Measurements from ENCODE around the gene EEF1AKMT3. TPM values are rescaled to one million over a fixed set of nuclear protein-coding genes. Genes with fewer than 3 reads are reported as not detected.

EEF1AKMT3 gene
- total RNA-seq, 1 donor from 2014 or later: 9.8 TPM

GRCh38 chr12:57750561-57751431 is 21.6 kb upstream of the EEF1AKMT3 start:
- DNase-seq (ENCODE audit: low spot score): no peak

GRCh38 chr12:57751432-57751787 is 21.0 kb upstream of the EEF1AKMT3 start:
- DNase-seq (ENCODE audit: low spot score): no peak

GRCh38 chr12:57751788-57752667 is 20.4 kb upstream of the EEF1AKMT3 start, which contains the start of gene CDK4:
Gene CDK4, minus strand, starts transcription at chr12:57752310. Its CDS starts 593 bp downstream, at chr12:57751717.
- peak; percentile 100 for DNase-seq (ENCODE audit: low spot score)

DNA sequence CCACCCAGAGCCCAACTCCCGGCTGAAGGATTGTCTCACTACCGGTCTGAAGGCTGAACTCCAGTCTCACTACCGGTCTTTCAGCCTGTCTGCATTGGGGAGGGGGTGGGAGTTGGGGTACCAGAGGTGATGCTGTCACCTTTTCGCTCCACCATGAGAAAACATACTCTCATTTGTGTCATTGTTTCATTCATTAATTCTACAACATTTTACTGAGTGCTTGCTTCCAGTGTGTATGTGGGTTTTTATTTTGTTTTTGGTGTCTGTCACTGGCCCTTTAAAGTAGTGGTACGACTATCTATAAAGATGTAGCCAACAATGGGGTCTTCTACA is 19.8 kb upstream of the EEF1AKMT3 start:
- DNase-seq (ENCODE audit: low spot score): no peak

- DNase-seq (ENCODE audit: low spot score): no peak
Measured at GRCh38 chr12:57753756-57754337, 18.6 kb upstream of the EEF1AKMT3 start.

DNA sequence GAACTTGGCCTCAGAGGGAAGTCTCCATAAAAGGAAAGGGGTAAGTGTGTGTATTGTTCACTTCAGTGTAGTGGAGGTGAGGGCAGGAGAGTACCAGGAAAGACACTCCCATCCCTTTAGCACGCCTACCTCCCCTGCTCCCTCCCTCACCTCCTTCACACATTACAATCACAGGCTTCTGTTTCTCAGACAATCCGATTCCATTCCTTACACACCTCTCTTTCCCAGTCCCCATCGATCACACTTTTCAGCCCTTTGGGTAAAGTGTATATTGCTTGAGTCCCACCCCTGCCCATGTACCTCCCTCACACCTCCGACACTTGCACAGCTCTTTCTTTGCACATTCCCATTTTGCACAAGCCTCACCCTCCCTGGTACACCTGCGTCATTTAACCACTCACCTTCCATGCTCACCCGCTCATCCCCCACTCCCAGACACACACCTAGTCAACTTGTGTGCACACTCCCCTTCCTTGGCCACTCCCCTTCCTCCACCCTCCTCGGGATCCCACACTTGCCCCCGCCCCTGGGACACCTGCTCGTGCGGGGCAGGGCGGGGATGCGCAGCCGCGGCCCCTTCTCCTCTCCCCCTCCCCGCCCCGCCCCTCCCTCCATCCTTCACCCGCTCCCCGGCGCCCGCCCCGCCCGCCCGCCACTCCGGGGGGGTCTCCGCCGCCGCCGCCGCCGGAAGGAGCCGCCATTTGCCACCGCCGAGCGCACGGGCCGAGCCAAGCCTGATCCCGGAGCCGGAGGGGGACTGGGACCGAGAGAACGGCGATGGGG is 17.8 kb upstream of the EEF1AKMT3 start, which contains the start of gene MARCHF9:
MARCHF9 (plus strand) TSS at position 693 of the 783 bp plus-strand sequence. CDS start 426 bp downstream, outside the sequence.
- peak; percentile 82 for DNase-seq (ENCODE audit: low spot score)

DNA sequence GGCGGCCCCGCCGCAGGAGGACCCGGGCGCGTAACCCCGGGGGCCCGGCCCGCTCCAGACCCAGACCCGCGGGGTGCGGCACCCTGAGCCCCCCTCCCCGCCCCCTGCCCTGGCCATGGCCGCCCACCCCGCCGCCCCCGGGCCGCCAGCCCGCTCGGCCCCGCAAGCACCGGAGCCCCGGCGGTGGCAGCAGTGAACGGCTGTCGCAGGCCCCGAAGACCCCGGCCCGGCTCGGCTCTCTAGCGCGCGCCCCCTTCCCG is 17.3 kb upstream of the EEF1AKMT3 start:
- DNase-seq (ENCODE audit: low spot score): no peak

DNA sequence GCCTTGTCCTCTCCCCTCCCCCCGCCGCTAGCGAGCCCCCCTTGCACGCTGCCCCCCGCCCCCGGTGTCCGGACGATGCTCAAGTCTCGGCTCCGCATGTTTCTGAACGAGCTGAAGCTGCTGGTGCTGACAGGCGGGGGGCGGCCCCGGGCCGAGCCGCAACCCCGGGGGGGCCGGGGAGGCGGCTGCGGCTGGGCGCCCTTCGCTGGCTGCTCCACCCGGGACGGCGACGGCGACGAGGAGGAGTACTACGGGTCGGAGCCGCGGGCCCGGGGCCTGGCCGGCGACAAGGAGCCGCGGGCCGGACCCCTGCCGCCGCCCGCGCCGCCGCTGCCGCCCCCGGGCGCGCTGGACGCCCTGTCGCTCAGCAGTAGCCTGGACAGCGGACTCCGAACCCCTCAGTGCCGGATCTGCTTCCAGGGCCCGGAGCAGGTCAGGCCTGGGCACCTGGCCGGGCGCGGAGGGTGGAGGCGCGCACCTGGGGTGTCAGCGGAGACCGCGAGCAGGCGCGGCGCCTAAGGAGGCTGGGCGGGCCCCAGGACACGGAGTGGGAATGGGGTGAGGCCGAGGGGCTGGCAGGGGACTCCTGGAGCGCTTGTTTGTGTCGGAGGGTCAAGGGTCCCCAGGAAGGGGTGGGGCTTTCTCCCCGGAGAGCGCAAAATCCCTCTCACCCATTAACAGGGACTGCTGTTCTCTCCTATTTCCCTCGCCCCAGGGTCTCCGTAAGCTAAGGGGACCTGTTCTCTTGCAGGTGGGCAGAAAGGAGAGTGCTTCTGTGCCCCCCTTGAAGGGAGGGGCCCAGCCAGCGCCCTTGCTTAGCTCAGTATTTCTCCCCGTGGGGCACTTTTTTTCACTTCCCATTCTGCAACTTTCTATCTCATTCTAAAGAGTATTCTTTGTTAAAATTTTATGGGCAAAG is 16.7 kb upstream of the EEF1AKMT3 start:
- DNase-seq (ENCODE audit: low spot score): no peak

DNA sequence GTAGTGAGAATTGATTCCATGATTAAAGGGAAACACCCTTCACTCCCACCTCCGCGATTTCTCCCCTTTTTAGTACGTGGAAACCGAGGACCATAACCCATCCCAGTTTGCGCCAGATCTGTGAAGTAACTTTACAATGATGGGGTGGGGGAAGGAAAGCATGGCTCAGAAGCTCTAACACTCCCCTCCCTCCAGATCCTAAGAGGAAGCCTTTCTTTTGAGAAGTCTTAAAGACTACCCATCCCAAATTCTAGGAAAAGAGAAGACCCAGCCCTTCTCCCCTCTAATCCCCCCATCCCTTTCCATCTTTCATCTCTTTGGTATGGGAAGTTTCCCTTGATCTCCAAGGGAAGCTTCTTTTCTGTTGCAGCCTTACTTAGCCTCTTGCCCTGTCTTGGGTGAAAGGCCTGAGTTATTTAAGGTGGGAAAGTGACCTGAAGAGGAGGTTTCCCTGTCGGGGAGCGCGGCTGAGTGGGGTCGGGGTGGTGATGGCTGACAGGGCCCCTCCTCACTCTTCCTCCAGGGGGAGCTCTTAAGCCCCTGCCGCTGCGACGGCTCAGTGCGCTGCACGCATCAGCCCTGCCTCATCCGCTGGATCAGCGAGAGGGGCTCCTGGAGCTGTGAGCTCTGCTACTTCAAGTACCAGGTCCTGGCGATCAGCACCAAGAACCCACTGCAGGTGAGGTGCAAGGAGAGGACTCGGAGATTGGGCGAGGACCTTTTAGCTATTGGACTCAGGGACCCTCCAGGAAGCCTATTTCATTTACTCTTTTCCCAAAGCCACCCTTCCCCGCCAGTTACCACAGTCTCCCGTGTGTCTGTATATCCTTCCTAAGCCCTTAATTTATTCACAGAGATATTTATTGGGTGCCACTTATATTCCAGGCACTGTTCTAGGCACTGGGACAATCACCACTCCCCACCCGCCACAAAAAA is 15.7 kb upstream of the EEF1AKMT3 start:
- no peak for DNase-seq (ENCODE audit: low spot score)

DNA sequence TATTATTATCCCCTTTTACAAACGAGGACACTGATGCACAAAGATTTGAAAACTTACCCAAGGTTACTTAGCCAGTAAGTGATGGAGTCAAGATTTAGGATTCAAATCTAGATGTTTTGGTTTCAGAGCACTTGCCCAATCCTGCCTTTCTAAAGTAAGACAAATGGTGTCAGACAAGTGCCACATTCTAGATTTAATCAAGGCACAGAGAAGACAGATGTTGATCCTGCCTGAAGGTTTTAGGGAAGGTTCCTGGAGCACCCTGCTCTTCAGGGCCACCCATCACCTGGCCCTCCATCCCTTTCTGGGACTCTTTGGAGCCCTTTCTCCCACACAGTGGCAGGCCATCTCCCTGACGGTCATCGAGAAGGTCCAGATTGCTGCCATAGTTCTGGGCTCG is 14.6 kb upstream of the EEF1AKMT3 start:
- DNase-seq (ENCODE audit: low spot score): no peak

DNA sequence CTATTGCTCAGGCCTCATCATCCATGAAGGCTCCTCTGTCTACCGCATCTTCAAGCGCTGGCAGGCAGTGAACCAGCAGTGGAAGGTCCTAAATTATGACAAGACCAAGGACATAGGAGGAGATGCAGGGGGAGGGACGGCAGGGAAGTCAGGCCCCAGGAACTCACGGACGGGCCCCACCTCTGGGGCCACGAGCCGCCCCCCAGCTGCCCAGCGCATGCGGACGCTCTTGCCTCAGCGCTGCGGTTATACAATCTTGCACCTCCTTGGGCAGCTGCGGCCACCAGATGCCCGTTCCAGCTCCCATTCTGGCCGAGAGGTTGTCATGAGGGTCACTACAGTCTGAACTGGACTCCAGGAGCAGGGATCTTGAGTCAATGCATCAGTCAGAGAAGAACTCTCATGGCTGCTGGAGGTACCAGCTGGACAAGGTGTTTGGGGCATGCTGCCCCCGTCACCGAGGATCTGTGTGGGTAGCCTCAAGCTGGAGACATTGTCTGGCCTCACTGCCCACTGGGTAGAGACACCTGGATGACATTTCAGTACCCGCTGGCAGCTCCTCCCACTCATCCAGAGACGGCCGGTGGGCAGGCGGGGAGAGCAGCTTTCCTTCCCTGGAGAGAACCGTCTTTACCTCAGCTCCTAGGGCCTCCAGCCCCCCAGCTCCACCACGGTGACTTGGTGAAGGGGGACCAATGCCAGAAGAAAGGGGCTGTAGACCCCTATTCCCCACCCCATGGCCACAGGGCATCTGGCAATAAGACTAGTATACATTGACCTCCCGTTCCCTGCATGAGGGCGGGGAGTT is 13.7 kb upstream of the EEF1AKMT3 start:
- no peak for DNase-seq (ENCODE audit: low spot score)

- no peak for DNase-seq (ENCODE audit: low spot score)
Measured at GRCh38 chr12:57759360-57759980, 12.9 kb upstream of the EEF1AKMT3 start.

DNA sequence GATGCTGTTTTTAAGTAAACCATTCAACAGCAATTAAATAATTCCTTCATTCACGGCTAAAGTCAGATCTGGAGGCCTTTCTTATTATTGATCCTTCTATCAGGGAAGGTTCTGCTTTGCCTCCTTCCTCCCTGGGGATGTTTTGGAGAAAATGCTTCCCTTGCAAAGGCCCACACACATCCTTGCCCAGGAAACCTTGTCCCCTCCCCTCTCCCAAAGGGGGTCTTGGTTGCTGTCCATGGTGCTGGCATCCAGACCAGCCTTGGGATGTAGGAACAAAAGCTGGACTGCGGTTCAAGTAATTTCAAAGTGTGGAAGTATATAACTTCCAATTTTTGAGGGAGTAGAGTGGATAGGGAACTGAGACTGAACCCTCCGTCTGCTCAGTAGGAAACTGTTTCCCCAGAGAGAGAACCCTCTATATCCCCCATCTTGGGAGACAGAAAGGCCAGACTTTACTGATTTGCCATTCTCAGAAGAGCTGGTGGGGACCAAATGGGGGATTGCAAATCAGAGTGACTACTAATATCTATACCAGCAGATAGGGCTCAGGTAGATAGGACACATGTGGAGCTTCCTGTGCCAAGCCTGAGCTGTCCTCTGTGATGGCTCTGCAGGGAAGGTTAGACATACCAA is 11.9 kb upstream of the EEF1AKMT3 start:
- no peak for DNase-seq (ENCODE audit: low spot score)

GRCh38 chr12:57761391-57761998 is 10.9 kb upstream of the EEF1AKMT3 start:
- no peak for DNase-seq (ENCODE audit: low spot score)

DNA sequence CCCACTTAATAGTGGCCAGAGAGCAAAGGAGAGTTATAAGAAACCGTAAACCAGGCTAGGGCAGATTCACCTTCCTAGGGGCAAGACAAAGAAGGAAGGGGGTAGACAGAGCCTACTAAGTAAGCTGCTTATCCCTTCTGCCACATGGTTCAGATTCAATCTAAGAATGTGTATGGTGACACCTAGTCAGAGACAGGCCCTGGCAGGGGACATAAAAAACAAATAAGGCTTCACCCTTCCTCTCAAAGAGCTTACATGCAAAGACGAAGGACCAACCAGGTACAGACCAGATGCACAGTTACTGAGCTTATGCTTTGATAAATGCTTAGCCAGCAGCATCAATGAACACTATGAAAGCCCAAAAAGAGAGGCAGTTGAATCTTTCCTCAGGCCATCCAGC is 10.0 kb upstream of the EEF1AKMT3 start:
- DNase-seq (ENCODE audit: low spot score): no peak

DNA sequence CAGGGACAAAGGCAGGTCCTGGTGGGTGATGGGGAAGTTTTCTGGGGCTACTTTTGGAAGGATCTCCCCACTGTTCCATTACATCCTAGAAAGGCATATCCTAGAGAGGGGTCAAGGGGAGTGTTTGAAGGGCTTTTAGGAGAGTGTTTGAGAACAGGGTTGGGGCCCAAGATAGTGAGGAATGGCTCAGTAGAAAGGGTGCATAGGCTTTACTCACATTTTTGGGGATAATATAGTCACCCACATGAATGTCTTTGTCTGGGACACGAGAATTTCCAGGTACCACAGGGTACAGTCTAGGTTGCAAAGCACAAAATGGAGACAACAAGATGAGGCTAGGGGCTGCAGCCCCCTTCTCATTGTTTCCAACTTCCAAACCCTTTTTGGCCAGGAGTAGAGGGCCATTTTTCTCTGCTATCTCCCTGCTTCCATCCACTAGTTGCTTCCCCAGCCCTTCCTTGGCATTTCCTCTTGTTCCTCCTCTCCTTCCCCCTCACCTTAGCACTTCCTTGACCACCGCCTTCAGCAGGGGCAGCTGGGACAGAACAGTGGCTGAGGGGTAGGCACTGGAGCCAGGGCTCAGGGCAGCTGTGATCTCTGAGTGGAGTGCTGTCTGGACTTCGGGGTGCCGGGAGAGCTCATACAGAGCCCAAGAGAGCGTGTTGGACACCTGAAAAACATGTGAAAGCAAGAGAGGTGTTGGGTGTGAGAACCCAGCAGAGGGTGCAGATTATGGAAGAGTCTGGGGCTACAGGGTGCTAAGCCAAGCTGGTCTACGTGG is 8.3 kb upstream of the EEF1AKMT3 start:
- DNase-seq (ENCODE audit: low spot score): no peak

DNA sequence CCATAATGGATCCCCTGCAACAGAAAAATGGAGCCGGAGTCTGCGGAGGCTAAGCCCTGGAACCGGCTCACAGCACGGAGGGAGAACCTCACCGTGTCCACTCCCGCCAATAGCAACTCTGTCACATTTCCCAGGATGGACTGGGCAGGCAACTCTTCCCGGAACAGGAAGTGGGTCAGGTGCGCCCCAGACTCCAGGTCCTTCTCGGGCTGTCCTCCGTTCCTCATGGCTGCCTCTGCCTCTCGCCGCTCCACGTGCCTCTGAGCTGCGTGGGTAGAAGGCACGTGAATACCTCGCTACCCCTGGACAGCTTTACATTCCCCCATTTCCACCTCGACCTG is 7.8 kb upstream of the EEF1AKMT3 start:
- DNase-seq (ENCODE audit: low spot score): no peak
